Keratinocyte (primary cell): ENCODE results near the gene GON7. TPM values are rescaled to one million over a fixed set of nuclear protein-coding genes. Genes with fewer than 3 reads are reported as not detected.
A peak's percentile ranks its signal among the peaks of the same experiment; 100 is the strongest.

Experiments
- DNase-seq: peaks from one replicate; pipeline ENCODE4 v3.0.0-alpha.2; 2011; ENCODE audit warnings: low read depth, missing footprints, low spot score
- FAIRE-seq: peaks from 2 replicates; lab custom pipeline; 2011; peaks lifted over from hg19 to GRCh38; lab: Jason Lieb, UNC
- H2AFZ ChIP-seq: 2 replicates; pipeline ENCODE4 v1.6.0; 2012; ENCODE audit warnings: low read length, control low read depth, inconsistent platforms; ENCODE audit not compliant: control insufficient read depth
- H3K27ac ChIP-seq: 2 replicates; pipeline ENCODE4 v1.5.1; 2011; ENCODE audit warnings: low read length; ENCODE audit not compliant: control insufficient read depth, insufficient read depth
- H3K27me3 ChIP-seq: 3 replicates; pipeline ENCODE4 v1.6.0; 2011; ENCODE audit warnings: low read length; ENCODE audit not compliant: control insufficient read depth, insufficient read depth; ENCODE audit errors: extremely low read depth
- H3K36me3 ChIP-seq, 2 experiments: 2 replicates in 1 of 2; 3 replicates in 1 of 2; pipeline ENCODE4 v1.5.1; 2011; ENCODE audit warnings: low read length in 2 of 2, mild to moderate bottlenecking in 1 of 2; ENCODE audit not compliant: control insufficient read depth in 2 of 2, insufficient read depth in 2 of 2; ENCODE audit errors: extremely low read depth in 1 of 2
- H3K4me1 ChIP-seq: 3 replicates; pipeline ENCODE4 v1.5.1; 2011; ENCODE audit warnings: low read length; ENCODE audit not compliant: control insufficient read depth, insufficient read depth; ENCODE audit errors: extremely low read depth
- H3K4me2 ChIP-seq: 3 replicates; pipeline ENCODE4 v1.6.0; 2011; ENCODE audit warnings: low read depth, low read length; ENCODE audit not compliant: control insufficient read depth, insufficient read depth; ENCODE audit errors: extremely low read depth
- H3K4me3 ChIP-seq, 3 experiments: fragments of 200-600 bp in 1 of 3; sonication (generic) in 1 of 3; 2 replicates in 2 of 3; 3 replicates in 1 of 3; pipeline ENCODE4 v1.5.1; 2011 to 2016; ENCODE audit warnings: low read length in 3 of 3, mild to moderate bottlenecking in 3 of 3, control low read depth in 2 of 3, inconsistent platforms in 1 of 3, low read depth in 1 of 3, mixed read lengths in 1 of 3, mixed run types in 1 of 3, moderate library complexity in 1 of 3; ENCODE audit not compliant: control insufficient read depth in 2 of 3, insufficient read depth in 2 of 3; ENCODE audit errors: extremely low read depth in 1 of 3
- H3K79me2 ChIP-seq: 2 replicates; pipeline ENCODE4 v1.6.0; 2012; ENCODE audit warnings: low read length; ENCODE audit not compliant: control insufficient read depth, insufficient read depth
- H3K9ac ChIP-seq: 3 replicates; pipeline ENCODE4 v1.6.0; 2011; ENCODE audit warnings: low read length; ENCODE audit not compliant: control insufficient read depth, insufficient read depth; ENCODE audit errors: extremely low read depth
- H3K9me1 ChIP-seq: 3 replicates; pipeline ENCODE4 v1.6.0; 2011; ENCODE audit warnings: low read length; ENCODE audit not compliant: control insufficient read depth, insufficient read depth; ENCODE audit errors: extremely low read depth
- H3K9me3 ChIP-seq: 2 replicates; pipeline ENCODE4 v1.5.1; 2012; ENCODE audit warnings: low read depth, low read length; ENCODE audit not compliant: control insufficient read depth
- H4K20me1 ChIP-seq: 3 replicates; pipeline ENCODE4 v1.6.0; 2011; ENCODE audit warnings: low read length; ENCODE audit not compliant: control insufficient read depth, insufficient read depth; ENCODE audit errors: extremely low read depth
- EZH2 ChIP-seq: IDR thresholded peaks from one replicate; pipeline ENCODE4 v1.6.1; 2012; ENCODE audit warnings: inconsistent platforms, mild to moderate bottlenecking, low read length, moderate library complexity
- dilution Hi-C: fragments of 300-500 bp; cut with MboI; formaldehyde crosslinking; loops from one replicate; pipeline ENCODE4 v1.7.0; 2020; ENCODE audit warnings: low sequenced_read_pairs; ENCODE audit not compliant: extremely low pct_ligation_motif_present
- polyA plus RNA-seq, 5 experiments: library from polyadenylated mRNA; depleted of rRNA in 3 of 5; stranded (reverse) in 3 of 5; stranded (forward) in 1 of 5; unstranded in 1 of 5; fragments of >200 nt; gene quantifications; 1 replicate in 1 of 5; 2 replicates in 3 of 5; 3 replicates in 1 of 5; pipeline versions ENCODE4 v1.2.1 to v1.2.3, GENCODE V29; 2011 to 2012; ENCODE audit warnings: missing spikeins in 2 of 5, low read depth in 1 of 5, low replicate concordance in 1 of 5
- TF ChIP-seq, protein P1 (sequence below), 3 experiments: IDR thresholded peaks in 1 of 3; conservative IDR thresholded peaks in 1 of 3; optimal IDR thresholded peaks in 1 of 3; 2 replicates in 2 of 3; 3 replicates in 1 of 3; pipeline versions ENCODE3 to v1.5.1; 2011; ENCODE audit warnings: low read length in 3 of 3, mild to moderate bottlenecking in 3 of 3, moderate library complexity in 2 of 3, control low read depth in 1 of 3, inconsistent platforms in 1 of 3; ENCODE audit not compliant: insufficient read depth in 2 of 3; ENCODE audit errors: extremely low read depth in 1 of 3

Gene GON7
- polyA plus RNA-seq, 1 donor (not counting 4 experiments of a cell fraction or from before 2014, with no cell fraction given), result 12.6 TPM

DNA sequence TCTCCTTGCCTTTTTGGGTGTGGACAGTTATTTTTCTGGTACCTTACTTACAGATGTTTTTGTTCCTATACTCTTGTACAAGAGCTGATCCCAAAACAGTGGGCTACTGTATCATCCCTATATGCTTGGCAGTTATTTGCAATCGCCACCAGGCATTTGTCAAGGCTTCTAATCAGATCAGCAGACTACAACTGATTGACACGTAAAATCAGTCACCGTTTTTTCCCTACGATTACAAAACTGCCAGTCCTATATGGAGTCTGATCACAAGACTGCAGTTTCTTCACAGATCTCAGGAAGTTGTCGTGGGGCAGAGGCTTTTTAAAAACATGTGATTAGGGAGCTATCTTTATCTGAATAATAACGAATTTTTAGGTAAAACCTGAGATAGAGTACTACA is 20.4 kb downstream of the GON7 start:
- no peak for FAIRE-seq
- peak overlapping the region; percentile 56 for H3K27ac ChIP-seq
- peaks cover 7% of the 10 kb centered on the region in 2 experiments for H3K36me3 ChIP-seq
- TF ChIP-seq, protein P1, sequence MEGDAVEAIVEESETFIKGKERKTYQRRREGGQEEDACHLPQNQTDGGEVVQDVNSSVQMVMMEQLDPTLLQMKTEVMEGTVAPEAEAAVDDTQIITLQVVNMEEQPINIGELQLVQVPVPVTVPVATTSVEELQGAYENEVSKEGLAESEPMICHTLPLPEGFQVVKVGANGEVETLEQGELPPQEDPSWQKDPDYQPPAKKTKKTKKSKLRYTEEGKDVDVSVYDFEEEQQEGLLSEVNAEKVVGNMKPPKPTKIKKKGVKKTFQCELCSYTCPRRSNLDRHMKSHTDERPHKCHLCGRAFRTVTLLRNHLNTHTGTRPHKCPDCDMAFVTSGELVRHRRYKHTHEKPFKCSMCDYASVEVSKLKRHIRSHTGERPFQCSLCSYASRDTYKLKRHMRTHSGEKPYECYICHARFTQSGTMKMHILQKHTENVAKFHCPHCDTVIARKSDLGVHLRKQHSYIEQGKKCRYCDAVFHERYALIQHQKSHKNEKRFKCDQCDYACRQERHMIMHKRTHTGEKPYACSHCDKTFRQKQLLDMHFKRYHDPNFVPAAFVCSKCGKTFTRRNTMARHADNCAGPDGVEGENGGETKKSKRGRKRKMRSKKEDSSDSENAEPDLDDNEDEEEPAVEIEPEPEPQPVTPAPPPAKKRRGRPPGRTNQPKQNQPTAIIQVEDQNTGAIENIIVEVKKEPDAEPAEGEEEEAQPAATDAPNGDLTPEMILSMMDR (optimal IDR thresholded peaks at IDR 0.05 in 1 of 3, IDR thresholded peaks at IDR 0.05 in 1 of 3, conservative IDR thresholded peaks at IDR 0.05 in 1 of 3; ENCODE audit: extremely low read depth in 1 of 3, insufficient read depth in 2 of 3, low read length in 3 of 3), result no peak
- TF ChIP-seq EZH2, result no peak
- peaks cover 20% of the 10 kb centered on the region for H3K79me2 ChIP-seq
- dilution Hi-C loops, result no loop called here
- no peaks in the 10 kb centered on the region for H3K9me3 ChIP-seq
- no peaks in the 10 kb centered on the region for H3K27me3 ChIP-seq
- peak overlapping the region; percentile 94 for H3K4me2 ChIP-seq
- no peak overlapping the region for H2AFZ ChIP-seq
- no peaks in the 10 kb centered on the region for H3K9me1 ChIP-seq
- peaks cover 21% of the 10 kb centered on the region for H3K4me1 ChIP-seq
- no peaks in the 10 kb centered on the region for H4K20me1 ChIP-seq
- no peak for DNase-seq
- no peak overlapping the region for H3K9ac ChIP-seq
- H3K4me3 ChIP-seq, result no peak overlapping the region

DNA sequence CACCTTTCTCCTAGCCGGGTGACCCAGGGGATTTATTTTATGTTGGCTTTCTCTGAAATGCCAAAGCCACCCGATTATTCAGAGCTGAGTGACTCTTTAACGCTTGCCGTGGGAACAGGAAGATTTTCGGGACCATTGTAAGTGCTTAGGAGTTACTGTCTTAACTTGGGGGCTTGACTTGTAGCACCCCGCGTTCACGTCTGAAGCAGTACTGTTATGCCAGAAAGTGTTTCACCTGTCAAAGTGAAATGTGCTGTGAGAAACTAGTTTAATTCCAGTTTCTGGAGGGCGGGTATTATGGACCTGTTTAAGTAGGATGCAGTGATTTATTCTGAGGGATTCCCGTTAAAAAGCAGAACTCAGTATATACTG is 21.5 kb downstream of the GON7 start:
- peak overlapping the region; percentile 95 to 99 (median 97) for H3K4me3 ChIP-seq
- peak overlapping the region; percentile 94 for H3K4me2 ChIP-seq
- no peaks in the 10 kb centered on the region for H3K27me3 ChIP-seq
- DNase-seq (no peak), FAIRE-seq (no peak)
- peak overlapping the region; percentile 89 for H3K9ac ChIP-seq
- peak overlapping the region; percentile 90 for H3K27ac ChIP-seq
- TF ChIP-seq, protein P1 (optimal IDR thresholded peaks at IDR 0.05 in 1 of 3, IDR thresholded peaks at IDR 0.05 in 1 of 3, conservative IDR thresholded peaks at IDR 0.05 in 1 of 3; ENCODE audit: extremely low read depth in 1 of 3, insufficient read depth in 2 of 3, low read length in 3 of 3), result no peak
- no peak for TF ChIP-seq EZH2
- H3K36me3 ChIP-seq, result peaks cover 7% of the 10 kb centered on the region in 2 experiments
- H4K20me1 ChIP-seq, result no peaks in the 10 kb centered on the region
- no peaks in the 10 kb centered on the region for H3K9me3 ChIP-seq
- H2AFZ ChIP-seq, result peak overlapping the region; percentile 90
- H3K4me1 ChIP-seq, result peaks cover 21% of the 10 kb centered on the region
- peaks cover 20% of the 10 kb centered on the region for H3K79me2 ChIP-seq
- no peaks in the 10 kb centered on the region for H3K9me1 ChIP-seq
- dilution Hi-C loops, result no loop called here
